GM21737 (cell line): ENCODE measurements around the gene CRYBG2.
A peak's percentile ranks its signal among the peaks of the same experiment; 100 is the strongest.
"Not testable (repeated sequence)": the region's sequence is repeated elsewhere in the genome, so short reads cannot be mapped to it uniquely, and the experiment has no call there.

Experiments
- ATAC-seq: cut with Tn5 transposase; IDR thresholded peaks from one replicate; pipeline ENCODE4 v1.9.1; 2021; ENCODE audit warnings: mild to moderate bottlenecking, moderate library complexity; ENCODE audit not compliant: unreplicated experiment

The CRYBG2 gene

DNA sequence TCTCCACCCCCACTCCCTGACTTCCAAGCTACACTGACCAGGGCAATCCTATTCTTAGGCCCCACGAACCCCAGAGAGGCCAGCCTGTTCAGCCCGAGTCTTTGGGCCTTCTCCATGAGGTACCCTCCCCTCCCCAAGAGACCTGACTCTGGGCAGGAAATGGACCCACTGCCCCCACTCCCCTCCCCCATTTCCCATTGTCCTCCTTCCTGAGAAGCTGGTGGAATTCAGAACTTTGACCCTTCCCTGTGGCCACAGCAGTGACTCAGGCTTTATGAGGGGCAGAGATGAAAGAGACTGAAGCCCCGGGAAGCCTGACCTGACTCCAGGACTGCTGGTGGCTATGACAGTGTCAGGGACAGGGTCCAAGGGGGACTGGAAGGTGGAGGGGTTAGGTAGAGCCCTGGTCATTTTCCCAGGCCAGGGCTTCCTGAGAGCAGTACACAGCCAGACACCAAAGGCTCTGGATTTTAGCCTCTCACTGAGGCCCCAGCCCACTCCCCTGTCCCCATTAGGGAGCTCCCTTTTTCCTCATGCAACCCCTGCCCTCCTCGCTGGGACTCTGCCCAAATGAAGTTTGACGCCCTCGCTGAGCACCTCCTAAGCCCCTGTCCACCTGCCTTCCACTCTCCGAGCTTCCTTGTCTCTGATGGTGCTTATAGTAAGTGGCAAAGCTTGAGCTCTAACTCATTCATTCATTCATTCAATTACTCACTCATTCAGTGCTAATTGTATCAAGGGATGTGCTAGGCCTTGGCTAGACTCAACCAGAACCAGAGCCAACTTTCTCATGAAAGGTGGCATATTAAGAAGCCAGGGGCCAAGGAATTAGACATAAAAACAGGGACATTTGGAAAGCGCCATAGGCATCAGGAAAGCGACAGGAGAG lies 3.0 kb downstream of the CRYBG2 start:
- no peak for ATAC-seq

DNA sequence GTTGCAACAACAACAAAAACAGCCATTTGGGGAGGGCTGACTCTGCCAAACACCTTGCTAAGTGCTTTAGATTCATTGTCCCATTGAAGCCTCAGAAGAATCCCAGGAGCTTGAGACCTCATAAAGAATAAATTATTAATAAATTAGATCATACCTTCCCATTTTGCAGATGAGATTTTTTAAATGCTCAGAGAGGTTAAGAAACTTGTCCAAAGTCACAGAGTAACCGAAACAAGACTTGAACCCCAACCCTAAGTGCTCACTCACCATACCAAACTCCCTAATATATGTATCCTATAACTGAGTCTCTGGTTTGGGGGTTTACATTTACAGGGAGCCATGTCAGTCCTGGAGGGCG lies 3.6 kb downstream of the CRYBG2 start:
- no peak for ATAC-seq

- no peak for ATAC-seq
Measured at GRCh38 chr1:26349877-26350244, 4.1 kb downstream of the CRYBG2 start.

DNA sequence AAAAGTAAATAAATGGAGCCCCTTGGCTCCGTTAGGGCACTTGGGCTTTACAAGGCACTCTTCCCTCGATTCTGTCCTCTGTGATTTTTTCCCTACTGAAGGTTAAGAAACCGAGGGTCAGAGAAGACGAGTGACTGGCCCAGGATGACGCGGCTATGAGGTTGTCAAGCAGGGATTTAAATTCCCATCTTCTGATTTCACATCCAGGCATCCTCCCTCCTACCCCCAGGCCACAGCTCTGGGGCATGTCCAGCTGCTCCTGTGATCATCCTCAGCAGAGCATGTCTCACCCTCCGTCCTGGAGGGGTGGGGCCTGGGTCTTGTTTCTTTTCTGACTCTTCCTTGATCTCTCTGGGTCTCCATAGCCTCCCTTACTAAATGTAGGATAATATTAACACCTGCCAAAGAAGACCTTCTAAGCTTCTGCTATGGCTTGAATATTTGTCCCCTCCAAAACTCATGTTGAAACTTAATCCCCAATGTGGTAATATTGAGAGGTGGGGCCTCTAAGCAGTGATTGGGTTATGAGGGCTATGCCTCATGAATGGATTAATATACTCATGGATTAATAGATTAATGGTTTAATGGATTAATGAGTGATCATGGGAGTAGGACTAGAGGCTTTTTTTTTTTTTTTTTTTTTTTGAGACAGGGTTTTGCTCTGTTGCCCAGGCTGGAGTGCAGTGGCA lies 4.6 kb downstream of the CRYBG2 start:
- ATAC-seq, result no peak

DNA sequence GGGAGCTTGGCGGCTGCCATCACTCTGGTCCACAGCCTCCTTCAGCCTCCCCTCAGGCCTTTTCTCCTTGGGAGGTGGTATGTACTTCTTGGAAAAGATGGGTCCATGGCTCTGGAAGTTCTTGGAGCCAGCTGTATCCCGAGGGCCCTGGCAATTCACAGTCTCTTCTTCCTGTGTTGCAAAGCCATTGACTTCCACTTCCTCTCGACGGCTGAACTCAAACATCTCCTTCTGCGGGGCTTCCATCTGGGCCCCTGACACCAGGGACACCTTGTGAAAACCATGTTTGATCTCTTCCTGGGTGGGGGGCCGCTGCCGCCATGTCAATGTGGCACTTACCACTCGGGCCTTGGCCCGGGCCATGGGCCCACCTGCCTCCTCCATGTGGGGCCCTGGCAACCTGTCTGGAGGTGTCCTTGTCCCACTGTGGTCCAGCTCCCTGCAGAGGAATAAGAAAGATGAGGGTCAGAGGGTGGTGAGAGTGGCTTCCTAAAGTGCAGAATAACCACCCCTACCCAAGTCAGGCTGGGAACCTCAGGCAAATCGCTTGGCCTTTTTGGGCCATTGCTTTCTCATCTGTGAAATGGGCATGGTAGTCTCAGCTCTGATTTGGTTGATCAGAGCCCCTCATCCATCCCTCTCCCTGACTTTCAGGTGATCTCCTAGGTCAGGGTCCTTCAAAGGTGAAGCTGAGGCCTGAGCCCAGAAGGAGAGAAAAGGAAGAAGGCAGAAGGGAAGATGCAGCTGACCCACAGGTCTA lies 7.5 kb downstream of the CRYBG2 start:
- no peak for ATAC-seq

DNA sequence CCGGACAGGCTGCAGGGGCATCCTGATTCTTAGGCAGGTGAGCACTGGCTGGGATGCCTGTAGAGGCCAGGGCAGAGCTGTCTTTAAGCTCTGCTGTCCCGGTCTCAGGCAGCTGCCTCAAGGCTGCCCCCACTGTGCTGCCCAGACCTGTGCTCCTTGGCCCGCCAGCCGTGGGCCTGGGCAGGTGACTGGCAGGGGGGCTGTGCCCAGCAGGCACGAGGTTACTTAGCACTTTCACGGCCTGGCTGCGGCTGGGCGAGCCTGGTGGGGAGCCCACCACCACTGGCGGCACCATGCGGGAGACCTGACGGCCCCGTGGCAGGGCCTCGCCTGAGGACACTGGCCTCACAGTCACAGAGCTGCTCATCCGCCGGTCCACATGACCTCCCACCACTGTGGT lies 8.2 kb downstream of the CRYBG2 start:
- no peak for ATAC-seq

DNA sequence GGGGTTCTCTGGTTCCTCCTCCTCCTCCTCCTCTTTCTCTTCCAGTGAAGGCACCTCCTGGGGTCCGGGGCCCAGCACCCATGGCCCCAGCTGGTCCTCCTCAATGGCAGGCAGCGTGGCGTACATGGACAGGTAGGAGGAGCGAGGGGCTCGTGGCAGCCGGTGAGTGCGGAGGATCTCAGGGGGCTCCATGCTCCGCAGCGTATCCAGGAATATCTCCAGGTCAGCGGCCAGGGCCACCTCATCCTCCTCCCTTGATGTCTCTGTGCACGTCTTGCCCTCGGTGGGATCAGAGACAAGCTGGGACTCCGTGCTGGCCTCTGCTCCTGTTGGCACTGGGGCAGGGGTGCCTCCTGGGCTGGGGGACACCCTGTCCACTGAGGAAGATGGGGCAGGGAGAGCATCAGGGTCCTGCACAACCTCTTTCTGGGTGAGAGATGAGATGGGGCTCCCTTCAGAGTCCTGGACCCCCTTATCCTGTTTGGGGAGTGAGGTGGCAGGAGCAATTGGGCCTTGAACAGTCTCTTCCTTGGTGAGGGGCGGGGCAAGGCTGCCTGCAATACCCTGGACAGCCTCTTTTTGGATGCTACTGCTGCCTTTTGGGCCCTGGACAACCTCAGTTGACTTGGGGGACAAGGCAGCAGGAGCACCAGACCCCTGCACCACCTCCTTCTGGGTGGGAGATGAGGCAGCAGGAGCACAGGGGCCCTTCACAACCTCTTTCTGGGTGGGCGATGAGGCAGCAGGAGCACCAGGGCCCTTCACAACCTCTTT lies 9.6 kb downstream of the CRYBG2 start:
- no peak for ATAC-seq

GRCh38 chr1:26340047-26340481 lies 13.9 kb downstream of the CRYBG2 start:
- no peak for ATAC-seq

DNA sequence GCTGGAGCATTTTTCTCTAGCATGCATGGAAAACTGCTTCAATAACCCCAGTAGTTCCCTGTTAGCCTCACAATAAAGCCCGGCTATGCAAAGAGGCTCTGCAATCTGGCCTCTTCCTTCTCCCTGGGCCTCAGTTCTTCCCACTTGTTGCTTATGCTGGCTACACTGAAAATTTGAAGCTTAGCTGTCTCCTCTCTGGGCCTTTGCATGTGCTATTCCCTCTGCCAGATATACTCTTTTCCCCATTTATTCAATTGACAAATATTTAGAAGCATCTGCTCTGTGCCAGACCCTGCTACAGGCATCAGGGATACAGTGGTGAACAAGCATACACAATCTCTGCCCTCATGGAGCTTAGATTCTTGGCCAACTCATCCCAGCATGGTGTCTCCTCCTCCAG lies 15.3 kb downstream of the CRYBG2 start:
- no peak for ATAC-seq

DNA sequence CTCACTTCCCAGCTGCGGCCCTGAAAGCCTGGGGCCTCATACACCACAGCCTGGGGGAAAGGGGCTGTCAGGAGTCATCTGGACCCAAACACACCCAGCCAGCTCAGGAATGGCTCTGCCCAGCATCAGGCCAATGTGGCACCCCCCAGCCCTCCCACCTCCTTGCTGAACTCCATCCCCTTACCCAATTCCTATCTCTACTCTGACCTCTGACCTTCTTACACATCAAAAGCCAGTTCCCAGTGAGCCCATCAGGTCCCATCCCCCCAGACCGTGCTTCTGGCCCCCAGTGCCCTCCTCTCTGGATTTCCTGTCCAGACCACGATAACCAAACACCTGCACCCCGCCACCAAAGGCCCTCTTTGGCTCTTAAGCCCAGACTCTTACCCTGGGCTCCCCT lies 16.3 kb downstream of the CRYBG2 start:
- no peak for ATAC-seq

DNA sequence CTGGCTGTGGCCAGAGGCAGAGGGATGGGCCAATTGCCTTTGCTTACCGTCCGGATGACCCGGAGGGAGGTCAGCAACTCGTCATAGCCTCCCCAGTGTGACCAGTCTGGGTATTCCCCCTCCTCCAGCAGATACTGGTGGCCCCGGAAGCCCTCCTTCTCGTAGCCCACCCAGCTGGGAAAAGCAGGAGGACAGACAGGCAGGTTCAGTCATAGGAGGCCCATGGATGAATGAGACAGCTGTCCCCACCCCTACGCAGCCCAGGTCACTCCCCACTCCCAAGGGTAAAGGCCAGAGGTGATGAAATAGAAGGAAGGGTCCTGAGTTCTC lies 16.8 kb downstream of the CRYBG2 start:
- no peak for ATAC-seq

GRCh38 chr1:26336477-26337205 lies 17.3 kb downstream of the CRYBG2 start:
- ATAC-seq, result peak; percentile 79

GRCh38 chr1:26335774-26336476 lies 18.0 kb downstream of the CRYBG2 start:
- no peak for ATAC-seq

- not testable (repeated sequence) for ATAC-seq
Measured at GRCh38 chr1:26333312-26333711, 20.6 kb downstream of the CRYBG2 start.

DNA sequence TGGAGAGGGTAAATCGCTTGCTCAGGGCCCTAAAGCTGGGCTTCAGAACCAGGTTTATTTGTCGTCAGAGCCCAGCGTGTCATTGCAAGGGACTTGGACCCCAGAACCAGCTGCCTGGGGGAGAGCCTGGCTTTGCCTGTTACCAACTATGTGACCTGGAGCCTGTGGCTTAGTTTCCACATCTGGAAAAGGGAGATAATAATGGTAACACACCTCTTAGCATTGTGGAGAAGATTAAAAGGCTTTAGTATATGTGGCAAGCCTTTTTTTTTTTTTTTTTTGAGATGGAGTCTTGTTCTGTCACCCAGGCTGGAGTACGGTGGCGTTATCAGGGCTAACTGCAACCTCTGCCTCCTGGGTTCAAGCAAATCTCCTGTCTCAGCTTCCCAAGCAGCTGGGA lies 23.7 kb downstream of the CRYBG2 start:
- no peak for ATAC-seq

- ATAC-seq, result not testable (repeated sequence)
Measured at GRCh38 chr1:26329380-26329779, 24.6 kb downstream of the CRYBG2 start.

DNA sequence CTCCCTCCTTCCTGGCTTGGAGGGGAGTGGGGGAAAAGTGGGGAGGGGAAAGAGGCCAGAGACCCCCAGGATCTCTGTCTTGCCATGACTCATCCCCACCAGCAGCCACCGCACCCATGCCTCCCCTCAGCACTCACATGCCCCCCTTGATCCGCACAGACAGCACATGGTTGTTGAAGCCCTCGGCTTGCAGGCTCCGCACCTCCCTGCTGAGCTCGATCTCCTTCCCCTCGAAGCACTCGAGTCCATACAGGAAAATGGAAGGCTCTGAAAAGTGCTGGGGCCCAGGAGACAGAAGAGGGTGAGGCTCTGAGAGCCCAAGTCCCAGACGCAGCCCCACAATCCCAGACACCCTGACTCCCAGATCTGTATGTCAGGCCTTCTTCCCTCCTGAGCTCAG lies 25.3 kb downstream of the CRYBG2 start:
- no peak for ATAC-seq

DNA sequence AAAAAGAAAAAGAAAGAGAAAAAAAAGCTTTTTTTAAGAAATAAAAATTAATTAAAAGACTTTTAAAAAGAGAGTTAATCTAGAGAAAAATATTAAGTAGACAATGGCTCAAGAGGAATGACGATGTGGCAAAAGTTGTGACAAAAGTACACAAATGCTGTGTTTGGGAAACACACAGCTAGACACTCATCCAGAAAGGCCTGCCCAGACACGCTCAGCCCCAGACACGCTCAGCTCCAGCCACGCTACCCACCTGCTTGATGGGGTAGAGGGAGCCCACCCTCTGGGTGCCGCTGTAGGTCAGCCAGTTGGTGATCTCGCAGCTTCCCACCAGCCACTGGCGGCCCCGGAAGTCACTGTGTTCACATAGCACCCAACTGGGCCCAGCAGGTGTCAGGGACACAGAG lies 26.0 kb downstream of the CRYBG2 start:
- no peak for ATAC-seq

- no peak for ATAC-seq
Measured at GRCh38 chr1:26324550-26324949, 29.4 kb downstream of the CRYBG2 start.

GRCh38 chr1:26323382-26323781 lies 30.5 kb downstream of the CRYBG2 start:
- no peak for ATAC-seq
